GM18867 (cell line): ENCODE measurements around the gene LYPD1.
"Not testable (repeated sequence)": the region's sequence is repeated elsewhere in the genome, so short reads cannot be mapped to it uniquely, and the experiment has no call there.

Experiments
- ATAC-seq: cut with Tn5 transposase; IDR thresholded peaks from one replicate; pipeline ENCODE4 v1.9.1; 2021; ENCODE audit warnings: mild to moderate bottlenecking, moderate library complexity; ENCODE audit not compliant: unreplicated experiment

LYPD1 gene

GRCh38 chr2:132669908-132670495 is at the start of gene LYPD1:
LYPD1 (minus strand) TSS chr2:132670205; CDS start chr2:132669932, 273 bp downstream.
- no peak for ATAC-seq

- ATAC-seq = no peak
These were observed 49.5 kb upstream of the LYPD1 start for GRCh38 chr2:132719480-132719879.

GRCh38 chr2:132716954-132717353 is 46.9 kb upstream of the LYPD1 start:
- no peak for ATAC-seq

GRCh38 chr2:132715386-132716351 is 45.7 kb upstream of the LYPD1 start:
- peak; percentile 74 for ATAC-seq

- ATAC-seq = no peak
These were observed 33.4 kb upstream of the LYPD1 start for GRCh38 chr2:132703396-132703795.

GRCh38 chr2:132701810-132702209 is 31.8 kb upstream of the LYPD1 start:
- no peak for ATAC-seq

DNA sequence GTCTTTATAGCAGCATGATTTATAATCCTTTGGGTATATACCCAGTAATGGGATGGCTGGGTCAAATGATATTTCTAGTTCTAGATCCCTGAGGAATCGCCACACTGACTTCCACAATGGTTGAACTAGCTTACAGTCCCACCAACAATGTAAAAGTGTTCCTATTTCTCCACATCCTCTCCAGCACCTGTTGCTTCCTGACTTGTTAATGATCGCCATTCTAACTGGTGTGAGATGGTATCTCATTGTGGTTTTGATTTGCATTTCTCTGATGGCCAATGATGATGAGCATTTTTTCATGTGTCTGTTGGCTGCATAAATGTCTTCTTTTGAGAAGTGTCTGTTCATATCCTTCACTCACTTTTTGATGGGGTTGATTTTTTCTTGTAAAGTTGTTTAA is 29.8 kb upstream of the LYPD1 start:
- not testable (repeated sequence) for ATAC-seq

GRCh38 chr2:132698347-132698746 is 28.3 kb upstream of the LYPD1 start:
- peak; percentile 87 for ATAC-seq

DNA sequence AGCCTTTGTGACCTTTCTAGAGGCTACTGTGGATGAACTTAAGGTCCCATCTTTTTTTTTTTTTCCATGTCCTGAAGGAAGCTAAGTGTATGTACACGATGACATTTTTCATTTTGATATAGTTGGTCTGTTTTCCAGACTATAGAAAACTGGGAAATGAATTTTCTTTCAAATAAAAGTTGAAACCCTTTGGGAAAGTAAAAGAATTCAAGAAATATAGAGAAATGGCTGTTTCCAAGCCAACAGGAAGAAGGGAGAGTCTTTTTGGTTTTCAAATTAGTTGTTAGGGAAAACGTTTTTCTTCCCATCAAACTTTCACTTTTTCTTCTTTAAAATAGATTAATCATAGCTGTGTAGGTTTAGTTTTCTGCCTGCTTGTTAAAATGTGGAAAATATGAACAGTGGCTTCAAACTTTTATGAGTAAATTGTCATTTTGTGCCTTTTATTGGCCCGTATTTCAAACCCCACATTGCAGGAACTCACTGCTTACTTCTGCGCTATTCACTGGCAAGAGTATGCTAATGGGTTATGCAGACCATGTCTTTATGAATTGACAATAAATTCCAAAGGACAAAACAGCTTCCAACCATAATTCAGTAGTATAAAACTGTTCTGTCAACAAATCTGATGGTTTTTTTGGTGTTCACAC is 27.7 kb upstream of the LYPD1 start:
- no peak for ATAC-seq

DNA sequence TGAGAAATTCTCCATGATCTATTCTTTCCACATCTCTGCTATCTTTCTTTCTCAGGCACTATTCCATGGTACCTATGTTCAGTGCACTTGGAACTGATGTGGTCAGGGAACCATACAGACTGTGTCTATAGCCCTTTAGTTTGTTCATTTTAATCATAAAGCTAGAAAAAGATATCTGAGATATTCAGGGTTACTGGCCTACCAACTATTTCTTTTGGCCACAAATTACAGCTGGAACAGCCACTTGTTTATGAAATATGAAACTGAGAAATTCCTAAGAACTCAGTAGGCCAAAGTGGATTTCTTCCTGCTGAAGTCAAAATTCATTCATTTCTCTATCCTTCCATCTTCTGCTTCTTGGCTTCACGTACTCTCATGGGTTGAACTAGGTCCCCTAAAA is 22.8 kb upstream of the LYPD1 start:
- ATAC-seq = no peak

- no peak for ATAC-seq
These were observed 21.6 kb upstream of the LYPD1 start for GRCh38 chr2:132691556-132691955.

- ATAC-seq = no peak
These were observed 20.8 kb upstream of the LYPD1 start for GRCh38 chr2:132690664-132691303.

GRCh38 chr2:132681766-132682165 is 11.8 kb upstream of the LYPD1 start:
- ATAC-seq = no peak

DNA sequence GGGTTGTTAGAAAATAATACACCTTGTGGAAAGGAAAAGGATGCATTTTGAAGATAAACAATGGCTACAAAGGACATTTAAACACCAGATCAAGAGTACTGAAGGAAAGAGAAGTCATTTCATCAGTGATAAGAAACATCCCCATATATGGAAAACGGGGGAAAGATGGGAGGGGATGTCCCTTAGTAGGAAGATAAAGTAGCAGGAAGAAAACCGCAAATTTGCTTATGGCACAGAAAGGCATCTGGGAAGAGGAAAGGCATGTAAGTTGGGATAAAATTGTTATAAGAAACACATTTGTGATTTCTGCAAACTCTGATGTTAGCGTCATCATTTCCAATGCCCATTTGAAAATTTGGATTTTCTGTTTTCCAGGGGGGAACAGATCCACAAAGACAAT is 10.5 kb upstream of the LYPD1 start:
- no peak for ATAC-seq

GRCh38 chr2:132678483-132678882 is 8.5 kb upstream of the LYPD1 start:
- ATAC-seq = no peak

GRCh38 chr2:132677661-132678060 is 7.7 kb upstream of the LYPD1 start:
- no peak for ATAC-seq

DNA sequence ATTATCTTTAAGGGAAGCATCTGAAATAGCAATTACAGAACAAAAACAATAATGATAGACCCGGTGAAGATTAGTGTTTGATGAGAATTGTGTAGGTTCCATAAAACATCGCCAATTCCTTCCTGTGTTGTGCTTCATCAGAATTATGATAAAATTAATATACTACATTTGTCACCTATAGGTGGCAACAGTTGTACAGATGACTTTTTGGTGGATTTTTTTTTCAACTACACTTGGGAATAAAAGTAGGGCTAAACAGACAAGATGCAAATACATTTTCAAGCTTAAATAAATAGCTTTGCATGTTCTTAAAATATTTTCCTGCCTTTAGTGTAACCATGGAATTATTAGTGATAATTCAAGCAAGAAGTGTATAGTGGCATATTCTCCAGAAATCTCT is 7.0 kb upstream of the LYPD1 start:
- ATAC-seq = no peak

- ATAC-seq = no peak
These were observed 1.3 kb upstream of the LYPD1 start for GRCh38 chr2:132671151-132671835.

- no peak for ATAC-seq
These were observed 618 bp upstream of the LYPD1 start for GRCh38 chr2:132670496-132671150.
